Measurements from ENCODE around the gene IL6R. TPM values are rescaled to one million over a fixed set of nuclear protein-coding genes. Genes with fewer than 3 reads are reported as not detected.

The IL6R gene
- total RNA-seq, 1 experiment from 2014 or later, result 5.0 TPM

DNA sequence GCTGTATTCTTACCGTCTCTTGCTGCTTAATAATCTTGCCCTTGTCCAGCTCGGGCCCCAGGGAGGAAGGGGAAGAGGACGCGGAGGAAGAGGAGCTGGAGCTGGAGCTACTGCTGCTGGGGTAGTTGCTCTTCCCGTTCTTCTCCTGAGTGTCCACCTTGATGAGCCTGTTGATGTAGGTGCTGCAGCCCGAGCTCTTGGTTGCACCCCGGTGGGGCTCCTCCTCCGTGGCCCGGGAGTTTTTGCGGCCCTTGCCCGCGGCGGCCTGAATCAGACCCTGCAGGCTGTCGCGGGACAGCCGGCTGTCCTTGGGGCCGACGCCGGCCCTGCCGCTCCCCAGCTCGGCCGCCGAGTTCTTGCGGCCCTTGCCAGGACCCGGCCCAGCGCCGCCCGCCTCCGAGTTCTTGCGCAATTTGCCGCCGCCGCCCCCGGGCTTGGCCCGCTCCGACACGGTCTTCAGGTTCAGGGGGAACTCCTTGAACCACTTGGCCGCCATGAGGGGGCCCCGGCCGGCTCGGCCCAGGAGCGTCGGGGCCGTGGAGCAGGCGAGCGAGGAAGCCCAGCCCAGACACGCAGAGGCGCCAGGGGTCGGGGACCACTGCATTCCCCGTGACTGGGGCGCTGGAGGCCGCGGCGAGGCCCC is 96.4 kb downstream of the IL6R start:
- Mint-ChIP-seq H3K36me3 (ENCODE audit: insufficient read depth, unreplicated experiment) (no peaks in the 10 kb centered on the region), H3K4me3 (ENCODE audit: low read depth, unreplicated experiment) (peak overlapping the region; percentile 50), H3K4me1 (ENCODE audit: low read depth, unreplicated experiment) (no peaks in the 10 kb centered on the region), H3K9me3 (ENCODE audit: low read depth, unreplicated experiment) (no peaks in the 10 kb centered on the region), H3K27me3 (ENCODE audit: unreplicated experiment) (peaks cover 74% of the 10 kb centered on the region), H3K27ac (ENCODE audit: unreplicated experiment) (no peak overlapping the region)
- TF ChIP-seq, protein P1, sequence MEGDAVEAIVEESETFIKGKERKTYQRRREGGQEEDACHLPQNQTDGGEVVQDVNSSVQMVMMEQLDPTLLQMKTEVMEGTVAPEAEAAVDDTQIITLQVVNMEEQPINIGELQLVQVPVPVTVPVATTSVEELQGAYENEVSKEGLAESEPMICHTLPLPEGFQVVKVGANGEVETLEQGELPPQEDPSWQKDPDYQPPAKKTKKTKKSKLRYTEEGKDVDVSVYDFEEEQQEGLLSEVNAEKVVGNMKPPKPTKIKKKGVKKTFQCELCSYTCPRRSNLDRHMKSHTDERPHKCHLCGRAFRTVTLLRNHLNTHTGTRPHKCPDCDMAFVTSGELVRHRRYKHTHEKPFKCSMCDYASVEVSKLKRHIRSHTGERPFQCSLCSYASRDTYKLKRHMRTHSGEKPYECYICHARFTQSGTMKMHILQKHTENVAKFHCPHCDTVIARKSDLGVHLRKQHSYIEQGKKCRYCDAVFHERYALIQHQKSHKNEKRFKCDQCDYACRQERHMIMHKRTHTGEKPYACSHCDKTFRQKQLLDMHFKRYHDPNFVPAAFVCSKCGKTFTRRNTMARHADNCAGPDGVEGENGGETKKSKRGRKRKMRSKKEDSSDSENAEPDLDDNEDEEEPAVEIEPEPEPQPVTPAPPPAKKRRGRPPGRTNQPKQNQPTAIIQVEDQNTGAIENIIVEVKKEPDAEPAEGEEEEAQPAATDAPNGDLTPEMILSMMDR (IDR thresholded peaks at IDR 0.05; ENCODE audit: unreplicated experiment), result no peak
- DNase-seq, result peak; percentile 40
- no TSS peak for BruUV-seq (replicated peaks)
- intact Hi-C loops (cut with micrococcal nuclease; ENCODE audit: unreplicated experiment), result no loop called here
- CTCF ChIA-PET, result interaction anchor here (0.6 to 1.1 kb wide), 2 partner anchors 21 to 111 kb away, joined by 3 to 4 read pairs; no protein-coding TSS in a partner anchor

DNA sequence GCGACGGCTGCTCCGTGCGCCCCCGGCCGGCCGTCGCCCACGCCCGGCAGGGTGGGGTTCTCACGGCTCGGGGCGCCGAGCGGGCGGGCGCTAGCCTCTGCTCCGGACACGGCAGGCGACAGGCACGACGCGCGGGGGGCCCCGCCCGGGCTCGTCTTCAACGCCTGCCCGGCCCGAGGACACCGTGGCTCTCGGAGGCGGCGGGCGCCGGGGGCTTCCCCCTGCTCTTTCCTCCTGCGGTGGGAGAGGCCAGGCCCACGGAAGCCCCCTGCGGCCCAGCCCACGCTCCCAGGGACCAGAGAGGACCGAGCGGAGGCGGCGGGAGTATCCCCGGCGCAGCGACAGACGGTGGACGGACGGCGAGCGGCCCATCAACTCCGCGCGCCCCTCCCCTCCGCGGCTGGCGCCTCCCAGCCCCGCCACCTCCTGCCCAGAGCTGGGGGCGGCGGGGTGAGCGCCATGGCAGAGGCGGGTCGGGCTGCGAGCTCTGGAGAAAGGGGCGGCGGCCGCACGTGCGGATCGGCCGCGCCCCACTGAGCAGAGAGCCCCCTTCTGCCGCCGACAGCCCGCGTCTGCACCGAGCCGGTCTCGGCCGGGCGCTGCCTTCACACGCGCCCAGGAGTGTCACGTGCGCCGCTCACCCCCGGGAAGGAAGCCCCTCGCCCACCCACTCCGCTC is 97.1 kb downstream of the IL6R start, which contains the start of the genes SHE and TDRD10:
TSS of gene SHE (minus strand) at position 347 of the 678 bp plus-strand sequence. CDS start 386 bp downstream, outside the sequence.
TSS of gene TDRD10 (plus strand) at position 154 of the 678 bp plus-strand sequence. CDS start 4,685 bp downstream, outside the sequence.
- intact Hi-C loops (cut with micrococcal nuclease; ENCODE audit: unreplicated experiment), result no loop called here
- H3K9me3 Mint-ChIP-seq (ENCODE audit: low read depth, unreplicated experiment), result no peaks in the 10 kb centered on the region
- no peaks in the 10 kb centered on the region for H3K4me1 Mint-ChIP-seq (ENCODE audit: low read depth, unreplicated experiment)
- no peak within 1 kb of the TSS for H3K27ac Mint-ChIP-seq (ENCODE audit: unreplicated experiment)
- TF ChIP-seq, protein P1 (IDR thresholded peaks at IDR 0.05; ENCODE audit: unreplicated experiment), result no peak
- H3K27me3 Mint-ChIP-seq (ENCODE audit: unreplicated experiment), result peaks cover 80% of the 10 kb centered on the region
- no peaks in the 10 kb centered on the region for H3K36me3 Mint-ChIP-seq (ENCODE audit: insufficient read depth, unreplicated experiment)
- CTCF ChIA-PET, result no interaction called here
- BruUV-seq (replicated peaks), result no TSS peak
- DNase-seq, result no peak
- peak within 1 kb of the TSS; percentile 50 for H3K4me3 Mint-ChIP-seq (ENCODE audit: low read depth, unreplicated experiment)

DNA sequence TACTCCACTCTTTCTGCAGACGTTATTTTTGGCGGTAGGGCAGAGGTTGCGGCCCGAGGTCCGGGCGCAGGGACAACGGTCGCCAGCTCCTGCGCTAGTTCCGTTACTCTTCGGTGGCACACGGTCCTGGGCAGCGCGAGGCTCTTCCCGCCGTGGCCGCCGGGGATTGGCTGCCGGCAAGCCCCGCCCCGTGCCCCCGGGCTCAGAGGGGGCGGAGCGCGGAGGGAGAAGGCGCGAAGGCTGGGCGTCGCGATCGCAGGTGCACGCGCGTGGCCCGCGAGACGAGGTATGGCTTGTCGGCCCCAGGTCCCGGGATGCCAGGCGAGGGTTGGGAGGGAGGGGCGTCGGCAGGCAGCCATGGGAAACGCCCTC is 97.6 kb downstream of the IL6R start:
- Mint-ChIP-seq H3K27me3 (ENCODE audit: unreplicated experiment) (peaks cover 85% of the 10 kb centered on the region), H3K4me1 (ENCODE audit: low read depth, unreplicated experiment) (no peaks in the 10 kb centered on the region), H3K9me3 (ENCODE audit: low read depth, unreplicated experiment) (no peaks in the 10 kb centered on the region), H3K36me3 (ENCODE audit: insufficient read depth, unreplicated experiment) (no peaks in the 10 kb centered on the region), H3K27ac (ENCODE audit: unreplicated experiment) (no peak overlapping the region), H3K4me3 (ENCODE audit: low read depth, unreplicated experiment) (no peak overlapping the region)
- CTCF ChIA-PET, result interaction anchor here (0.6 kb wide), 1 partner anchor 10 kb away, joined by 5 read pairs; no protein-coding TSS in a partner anchor
- BruUV-seq (replicated peaks), result no TSS peak
- intact Hi-C loops (cut with micrococcal nuclease; ENCODE audit: unreplicated experiment), result no loop called here
- TF ChIP-seq, protein P1 (IDR thresholded peaks at IDR 0.05; ENCODE audit: unreplicated experiment), result no peak
- DNase-seq, result no peak

DNA sequence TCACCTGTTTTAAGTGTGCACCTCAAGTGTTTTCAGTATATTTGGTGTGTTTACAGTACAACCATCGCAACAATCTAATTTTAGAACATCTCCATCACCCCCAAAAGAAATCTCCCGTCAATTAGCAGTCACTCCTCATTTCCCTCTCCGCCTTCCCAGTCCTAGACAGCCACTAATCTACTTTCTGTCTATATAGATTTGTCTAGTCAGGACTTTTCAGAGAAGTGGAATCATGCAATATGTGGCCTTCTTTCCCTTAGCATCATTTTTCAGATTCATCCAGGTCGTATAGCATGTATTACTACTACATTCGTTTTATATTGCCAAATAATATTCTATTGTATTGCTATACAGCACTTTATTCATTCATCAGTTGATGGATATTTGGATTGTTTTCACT is 98.8 kb downstream of the IL6R start:
- no TSS peak for BruUV-seq (replicated peaks)
- CTCF ChIA-PET, result no interaction called here
- no peaks in the 10 kb centered on the region for H3K9me3 Mint-ChIP-seq (ENCODE audit: low read depth, unreplicated experiment)
- no peak overlapping the region for H3K4me3 Mint-ChIP-seq (ENCODE audit: low read depth, unreplicated experiment)
- H3K4me1 Mint-ChIP-seq (ENCODE audit: low read depth, unreplicated experiment), result no peaks in the 10 kb centered on the region
- no peak for DNase-seq
- no peak overlapping the region for H3K27ac Mint-ChIP-seq (ENCODE audit: unreplicated experiment)
- TF ChIP-seq, protein P1 (IDR thresholded peaks at IDR 0.05; ENCODE audit: unreplicated experiment), result no peak
- no peaks in the 10 kb centered on the region for H3K36me3 Mint-ChIP-seq (ENCODE audit: insufficient read depth, unreplicated experiment)
- H3K27me3 Mint-ChIP-seq (ENCODE audit: unreplicated experiment), result peaks cover 89% of the 10 kb centered on the region
- intact Hi-C loops (cut with micrococcal nuclease; ENCODE audit: unreplicated experiment), result no loop called here

Data from Calu3 (cell line).